ENCODE data around the gene TTC12. TPM values are rescaled to one million over a fixed set of nuclear protein-coding genes. Genes with fewer than 3 reads are reported as not detected.

Gene TTC12
- total RNA-seq, 2 donors from 2014 or later: 19.5 to 26.7 TPM

GRCh38 chr11:113404859-113405430 lies 90.6 kb downstream of the TTC12 start:
- H3K4me1 ChIP-seq (ENCODE audit: control insufficient read depth, insufficient read depth, low read length): peaks cover 6% of the 10 kb centered on the region
- H3K27me3 ChIP-seq (ENCODE audit: control insufficient read depth, insufficient read depth, low read length, poor library complexity, severe bottlenecking): peaks cover 46% of the 10 kb centered on the region
- Mint-ChIP-seq H3K4me1 (no peaks in the 10 kb centered on the region), H3K36me3 (ENCODE audit: low read depth) (no peaks in the 10 kb centered on the region), H3K27ac (no peak overlapping the region), H3K9me3 (no peaks in the 10 kb centered on the region), H3K4me3 (no peak overlapping the region), H3K27me3 (ENCODE audit: insufficient read depth) (peaks cover 52% of the 10 kb centered on the region)
- WGBS, 2 experiments (ENCODE audit: insufficient coverage in 1 of 2, insufficient read length in 1 of 2): 91 to 96% methylated on average over 4 to 7 of the region's 7 CpGs
- H3K9me3 ChIP-seq (ENCODE audit: control insufficient read depth, low read length): no peaks in the 10 kb centered on the region
- H3K4me3 ChIP-seq (ENCODE audit: low read length): no peak overlapping the region
- TF ChIP-seq CTCF (conservative IDR thresholded peaks at IDR 0.05): no peak
- DNase-seq: no peak
- H3K9ac ChIP-seq (ENCODE audit: extremely low read depth, low read length, poor library complexity, severe bottlenecking): no peak overlapping the region
- H3K36me3 ChIP-seq (ENCODE audit: control insufficient read depth, insufficient read depth, low read length): no peaks in the 10 kb centered on the region
- no peak overlapping the region for H3K27ac ChIP-seq (ENCODE audit: low read depth, low read length)

DNA sequence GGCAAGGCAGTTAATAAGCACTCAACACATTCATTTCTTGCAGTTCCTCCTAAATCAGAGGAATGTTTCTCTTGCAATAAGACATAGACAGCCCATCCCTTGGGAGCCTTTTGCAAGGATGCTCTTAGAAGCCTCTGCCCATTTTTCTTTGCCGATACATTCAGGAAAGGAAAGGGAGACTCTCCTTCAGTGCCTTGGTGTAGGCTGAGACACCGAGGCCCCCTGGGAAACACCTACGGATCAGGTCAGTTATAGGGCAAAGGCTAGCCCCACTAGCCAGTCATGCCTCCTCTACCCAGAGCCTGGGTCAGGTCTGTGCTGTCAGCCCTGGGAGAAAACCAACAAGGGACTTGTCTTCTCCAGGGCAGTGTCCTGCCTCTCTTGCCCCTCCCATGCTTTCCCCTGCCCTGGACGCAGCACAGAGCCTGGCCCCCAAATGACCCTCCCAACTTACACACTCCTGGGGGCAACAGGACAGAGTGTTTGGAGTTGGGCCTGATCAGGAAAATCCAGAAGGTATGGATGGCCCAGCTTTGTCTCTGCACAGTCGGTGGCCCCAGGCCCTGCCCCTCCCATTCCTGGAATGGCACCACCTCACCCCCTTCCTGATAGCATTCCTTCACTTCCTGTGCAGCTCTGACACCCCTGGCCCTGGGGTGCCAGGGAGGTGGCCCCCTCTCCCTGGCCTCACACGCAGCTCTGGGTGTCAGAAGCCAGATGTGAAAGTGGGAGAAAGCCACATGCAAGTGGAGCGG lies 91.5 kb downstream of the TTC12 start:
- H3K27ac ChIP-seq (ENCODE audit: low read depth, low read length): no peak overlapping the region
- Mint-ChIP-seq H3K9me3 (no peaks in the 10 kb centered on the region), H3K27me3 (ENCODE audit: insufficient read depth) (peaks cover 44% of the 10 kb centered on the region), H3K4me3 (no peak overlapping the region), H3K36me3 (ENCODE audit: low read depth) (no peaks in the 10 kb centered on the region), H3K4me1 (no peaks in the 10 kb centered on the region), H3K27ac (no peak overlapping the region)
- TF ChIP-seq CTCF (conservative IDR thresholded peaks at IDR 0.05): no peak
- no peak for DNase-seq
- no peaks in the 10 kb centered on the region for H3K36me3 ChIP-seq (ENCODE audit: control insufficient read depth, insufficient read depth, low read length)
- peaks cover 6% of the 10 kb centered on the region for H3K4me1 ChIP-seq (ENCODE audit: control insufficient read depth, insufficient read depth, low read length)
- H3K9me3 ChIP-seq (ENCODE audit: control insufficient read depth, low read length): no peaks in the 10 kb centered on the region
- WGBS, 2 experiments (ENCODE audit: insufficient coverage in 1 of 2, insufficient read length in 1 of 2): 78 to 93% methylated on average over 2 to 7 of the region's 7 CpGs
- H3K4me3 ChIP-seq (ENCODE audit: low read length): no peak overlapping the region
- H3K27me3 ChIP-seq (ENCODE audit: control insufficient read depth, insufficient read depth, low read length, poor library complexity, severe bottlenecking): peaks cover 40% of the 10 kb centered on the region
- no peak overlapping the region for H3K9ac ChIP-seq (ENCODE audit: extremely low read depth, low read length, poor library complexity, severe bottlenecking)

DNA sequence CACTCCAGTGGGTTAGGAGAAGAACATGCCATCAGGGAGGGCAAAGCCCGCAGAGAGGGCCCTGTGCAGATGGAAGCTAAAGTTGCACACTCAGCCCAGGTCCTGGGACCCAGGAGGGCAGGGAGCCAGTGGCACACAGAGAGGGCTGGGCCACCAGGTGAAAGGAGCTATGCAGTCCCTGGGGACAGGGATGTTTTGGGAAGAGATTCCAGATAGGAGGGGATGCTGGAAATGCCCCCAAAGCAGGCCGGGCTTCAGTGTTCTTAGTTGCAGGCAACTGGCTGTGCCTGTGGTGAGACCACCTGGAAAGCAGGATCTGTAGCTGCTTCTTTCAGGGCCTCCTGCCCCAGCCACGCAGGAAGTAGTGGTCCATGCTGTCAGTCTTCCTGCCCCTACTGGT lies 92.8 kb downstream of the TTC12 start:
- Mint-ChIP-seq H3K9me3 (no peaks in the 10 kb centered on the region), H3K27ac (no peak overlapping the region), H3K4me1 (no peaks in the 10 kb centered on the region), H3K4me3 (no peak overlapping the region), H3K36me3 (ENCODE audit: low read depth) (no peaks in the 10 kb centered on the region), H3K27me3 (ENCODE audit: insufficient read depth) (peaks cover 37% of the 10 kb centered on the region)
- no peaks in the 10 kb centered on the region for H3K9me3 ChIP-seq (ENCODE audit: control insufficient read depth, low read length)
- no peak for TF ChIP-seq CTCF (conservative IDR thresholded peaks at IDR 0.05)
- peaks cover 6% of the 10 kb centered on the region for H3K4me1 ChIP-seq (ENCODE audit: control insufficient read depth, insufficient read depth, low read length)
- H3K9ac ChIP-seq (ENCODE audit: extremely low read depth, low read length, poor library complexity, severe bottlenecking): no peak overlapping the region
- H3K36me3 ChIP-seq (ENCODE audit: control insufficient read depth, insufficient read depth, low read length): no peaks in the 10 kb centered on the region
- peaks cover 29% of the 10 kb centered on the region for H3K27me3 ChIP-seq (ENCODE audit: control insufficient read depth, insufficient read depth, low read length, poor library complexity, severe bottlenecking)
- 84 to 91% methylated on average over 2 to 3 of the region's 3 CpGs for WGBS, 2 experiments (ENCODE audit: insufficient coverage in 1 of 2, insufficient read length in 1 of 2)
- DNase-seq: no peak
- H3K27ac ChIP-seq (ENCODE audit: low read depth, low read length): no peak overlapping the region
- H3K4me3 ChIP-seq (ENCODE audit: low read length): no peak overlapping the region

Measured in endodermal cell (in vitro differentiated cells).